Measurements from ENCODE around the gene RUBCNL.

The RUBCNL gene

GRCh38 chr13:46311217-46311616 lies 75.8 kb downstream of the RUBCNL start:
- no peaks in the 10 kb centered on the region for H3K27me3 ChIP-seq (ENCODE audit: low read depth, low read length)
- H3K4me3 ChIP-seq (ENCODE audit: low read length), result no peak overlapping the region
- no peaks in the 10 kb centered on the region for H3K79me2 ChIP-seq (ENCODE audit: low read length)
- H3K4me2 ChIP-seq (ENCODE audit: low read length), result no peak overlapping the region
- H2AFZ ChIP-seq (ENCODE audit: low read depth, low read length), result no peak overlapping the region
- peaks cover 2% of the 10 kb centered on the region for H3K36me3 ChIP-seq (replicated peaks; ENCODE audit: low read depth, low read length)
- H3K27ac ChIP-seq (ENCODE audit: low read length), result no peak overlapping the region
- no peaks in the 10 kb centered on the region for H3K9me3 ChIP-seq (ENCODE audit: insufficient read depth, low read length)
- TF ChIP-seq EZH2phosphoT487 (IDR thresholded peaks at IDR 0.05; ENCODE audit: low read depth) (no peak), CTCF (IDR thresholded peaks at IDR 0.05; ENCODE audit: low read depth, low read length) (no peak)
- no peaks in the 10 kb centered on the region for H4K20me1 ChIP-seq (ENCODE audit: insufficient read depth, low read length)
- no peak overlapping the region for H3K9ac ChIP-seq (ENCODE audit: low read length)
- H3K4me1 ChIP-seq (ENCODE audit: low read length), result no peaks in the 10 kb centered on the region

GRCh38 chr13:46310066-46310465 lies 77.0 kb downstream of the RUBCNL start:
- H3K4me2 ChIP-seq (ENCODE audit: low read length), result no peak overlapping the region
- TF ChIP-seq CTCF (IDR thresholded peaks at IDR 0.05; ENCODE audit: low read depth, low read length) (no peak), EZH2phosphoT487 (IDR thresholded peaks at IDR 0.05; ENCODE audit: low read depth) (no peak)
- no peak overlapping the region for H3K9ac ChIP-seq (ENCODE audit: low read length)
- no peak overlapping the region for H2AFZ ChIP-seq (ENCODE audit: low read depth, low read length)
- H3K9me3 ChIP-seq (ENCODE audit: insufficient read depth, low read length), result no peaks in the 10 kb centered on the region
- no peaks in the 10 kb centered on the region for H3K79me2 ChIP-seq (ENCODE audit: low read length)
- no peaks in the 10 kb centered on the region for H3K4me1 ChIP-seq (ENCODE audit: low read length)
- peaks cover 2% of the 10 kb centered on the region for H3K36me3 ChIP-seq (replicated peaks; ENCODE audit: low read depth, low read length)
- H3K4me3 ChIP-seq (ENCODE audit: low read length), result no peak overlapping the region
- H3K27me3 ChIP-seq (ENCODE audit: low read depth, low read length), result no peaks in the 10 kb centered on the region
- no peaks in the 10 kb centered on the region for H4K20me1 ChIP-seq (ENCODE audit: insufficient read depth, low read length)
- no peak overlapping the region for H3K27ac ChIP-seq (ENCODE audit: low read length)

GRCh38 chr13:46307554-46307953 lies 79.5 kb downstream of the RUBCNL start:
- H3K4me3 ChIP-seq (ENCODE audit: low read length), result no peak overlapping the region
- no peaks in the 10 kb centered on the region for H3K9me3 ChIP-seq (ENCODE audit: insufficient read depth, low read length)
- peaks cover 7% of the 10 kb centered on the region for H3K4me1 ChIP-seq (ENCODE audit: low read length)
- H3K36me3 ChIP-seq (replicated peaks; ENCODE audit: low read depth, low read length), result no peaks in the 10 kb centered on the region
- H2AFZ ChIP-seq (ENCODE audit: low read depth, low read length), result no peak overlapping the region
- H3K27me3 ChIP-seq (ENCODE audit: low read depth, low read length), result no peaks in the 10 kb centered on the region
- TF ChIP-seq EZH2phosphoT487 (IDR thresholded peaks at IDR 0.05; ENCODE audit: low read depth) (no peak), CTCF (IDR thresholded peaks at IDR 0.05; ENCODE audit: low read depth, low read length) (no peak)
- H3K27ac ChIP-seq (ENCODE audit: low read length), result no peak overlapping the region
- H3K79me2 ChIP-seq (ENCODE audit: low read length), result no peaks in the 10 kb centered on the region
- no peak overlapping the region for H3K9ac ChIP-seq (ENCODE audit: low read length)
- no peaks in the 10 kb centered on the region for H4K20me1 ChIP-seq (ENCODE audit: insufficient read depth, low read length)
- H3K4me2 ChIP-seq (ENCODE audit: low read length), result no peak overlapping the region

GRCh38 chr13:46304546-46304945 lies 82.5 kb downstream of the RUBCNL start:
- TF ChIP-seq EZH2phosphoT487 (IDR thresholded peaks at IDR 0.05; ENCODE audit: low read depth), result no peak
- no peak for TF ChIP-seq CTCF (IDR thresholded peaks at IDR 0.05; ENCODE audit: low read depth, low read length)

More at GRCh38 chr13:46304546-46304945, 82.5 kb downstream of the RUBCNL start:
- H3K79me2 ChIP-seq (ENCODE audit: low read length), result no peaks in the 10 kb centered on the region
- no peaks in the 10 kb centered on the region for H3K9me3 ChIP-seq (ENCODE audit: insufficient read depth, low read length)
- no peak overlapping the region for H3K27ac ChIP-seq (ENCODE audit: low read length)
- no peak overlapping the region for H2AFZ ChIP-seq (ENCODE audit: low read depth, low read length)
- H3K4me3 ChIP-seq (ENCODE audit: low read length), result no peak overlapping the region
- H3K27me3 ChIP-seq (ENCODE audit: low read depth, low read length), result peaks cover 3% of the 10 kb centered on the region; the same call in 1 of the 2 replicates
- H3K36me3 ChIP-seq (replicated peaks; ENCODE audit: low read depth, low read length), result no peaks in the 10 kb centered on the region
- no peak overlapping the region for H3K4me2 ChIP-seq (ENCODE audit: low read length)
- H3K4me1 ChIP-seq (ENCODE audit: low read length), result peaks cover 7% of the 10 kb centered on the region
- no peaks in the 10 kb centered on the region for H4K20me1 ChIP-seq (ENCODE audit: insufficient read depth, low read length)
- no peak overlapping the region for H3K9ac ChIP-seq (ENCODE audit: low read length)
